Gastrocnemius medialis (tissue), 4 donors: ENCODE measurements around the gene OLFML2B.

ENCODE experiments used
- POLR2A ChIP-seq, 2 donors: fragments of 450-650 bp; IDR thresholded peaks; one replicate each; pipeline ENCODE4 v1.6.1; 2017; ENCODE audit warnings: antibody characterized with exemption in 2 of 2, mild to moderate bottlenecking in 2 of 2, moderate library complexity in 2 of 2
- TF ChIP-seq, protein P1 (sequence below), 5 experiments: fragments of 450-650 bp in 3 of 5; fragments of 200-600 bp in 2 of 5; sonication (generic) in 2 of 5; IDR thresholded peaks in 4 of 5; conservative IDR thresholded peaks in 1 of 5; 1 replicate in 4 of 5; 2 replicates in 1 of 5; pipeline ENCODE4 v1.5.1; 2016 to 2019; ENCODE audit warnings: antibody characterized with exemption in 5 of 5, mild to moderate bottlenecking in 3 of 5, moderate library complexity in 3 of 5

DNA sequence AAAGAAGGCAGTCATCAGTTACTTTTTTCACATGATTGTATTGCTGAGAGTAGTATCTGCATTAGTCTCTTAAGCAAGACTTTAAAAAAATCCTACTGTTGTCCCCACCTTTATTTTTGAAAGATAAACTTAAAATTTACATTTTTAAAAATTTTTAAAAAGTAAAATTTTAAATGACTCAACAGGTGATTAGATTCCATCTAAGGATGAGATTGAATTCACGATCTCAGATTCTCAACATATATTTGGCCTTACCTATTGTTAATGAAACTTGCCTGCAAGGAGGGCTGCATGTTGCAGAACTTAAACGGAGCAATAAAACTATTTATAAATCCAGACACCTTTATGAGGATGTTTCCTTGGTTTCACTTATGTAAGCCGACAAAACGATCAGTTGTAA is 75.2 kb downstream of the OLFML2B start:
- TF ChIP-seq, protein P1, sequence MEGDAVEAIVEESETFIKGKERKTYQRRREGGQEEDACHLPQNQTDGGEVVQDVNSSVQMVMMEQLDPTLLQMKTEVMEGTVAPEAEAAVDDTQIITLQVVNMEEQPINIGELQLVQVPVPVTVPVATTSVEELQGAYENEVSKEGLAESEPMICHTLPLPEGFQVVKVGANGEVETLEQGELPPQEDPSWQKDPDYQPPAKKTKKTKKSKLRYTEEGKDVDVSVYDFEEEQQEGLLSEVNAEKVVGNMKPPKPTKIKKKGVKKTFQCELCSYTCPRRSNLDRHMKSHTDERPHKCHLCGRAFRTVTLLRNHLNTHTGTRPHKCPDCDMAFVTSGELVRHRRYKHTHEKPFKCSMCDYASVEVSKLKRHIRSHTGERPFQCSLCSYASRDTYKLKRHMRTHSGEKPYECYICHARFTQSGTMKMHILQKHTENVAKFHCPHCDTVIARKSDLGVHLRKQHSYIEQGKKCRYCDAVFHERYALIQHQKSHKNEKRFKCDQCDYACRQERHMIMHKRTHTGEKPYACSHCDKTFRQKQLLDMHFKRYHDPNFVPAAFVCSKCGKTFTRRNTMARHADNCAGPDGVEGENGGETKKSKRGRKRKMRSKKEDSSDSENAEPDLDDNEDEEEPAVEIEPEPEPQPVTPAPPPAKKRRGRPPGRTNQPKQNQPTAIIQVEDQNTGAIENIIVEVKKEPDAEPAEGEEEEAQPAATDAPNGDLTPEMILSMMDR (IDR thresholded peaks at IDR 0.05 in 4 of 5, conservative IDR thresholded peaks at IDR 0.05 in 1 of 5) = no peak
- TF ChIP-seq POLR2A (IDR thresholded peaks at IDR 0.05) = no peak
